Daoy (cell line): ENCODE measurements around the gene MTA1. TPM values are rescaled to one million over a fixed set of nuclear protein-coding genes. Genes with fewer than 3 reads are reported as not detected.

Experiments used
- DNase-seq: peaks from one replicate; pipeline ENCODE4 v3.0.0-alpha.2; 2015; ENCODE audit warnings: low read depth
- total RNA-seq: library from RNA; depleted of rRNA; stranded (reverse); fragments of >200 nt; shearing (Covaris generic); gene quantifications from 2 replicates; pipeline ENCODE4 v1.2.3, GENCODE V29; 2014; rRNA removed

The MTA1 gene
- total RNA-seq: 37.9 and 49.1 TPM in 2 replicates

DNA sequence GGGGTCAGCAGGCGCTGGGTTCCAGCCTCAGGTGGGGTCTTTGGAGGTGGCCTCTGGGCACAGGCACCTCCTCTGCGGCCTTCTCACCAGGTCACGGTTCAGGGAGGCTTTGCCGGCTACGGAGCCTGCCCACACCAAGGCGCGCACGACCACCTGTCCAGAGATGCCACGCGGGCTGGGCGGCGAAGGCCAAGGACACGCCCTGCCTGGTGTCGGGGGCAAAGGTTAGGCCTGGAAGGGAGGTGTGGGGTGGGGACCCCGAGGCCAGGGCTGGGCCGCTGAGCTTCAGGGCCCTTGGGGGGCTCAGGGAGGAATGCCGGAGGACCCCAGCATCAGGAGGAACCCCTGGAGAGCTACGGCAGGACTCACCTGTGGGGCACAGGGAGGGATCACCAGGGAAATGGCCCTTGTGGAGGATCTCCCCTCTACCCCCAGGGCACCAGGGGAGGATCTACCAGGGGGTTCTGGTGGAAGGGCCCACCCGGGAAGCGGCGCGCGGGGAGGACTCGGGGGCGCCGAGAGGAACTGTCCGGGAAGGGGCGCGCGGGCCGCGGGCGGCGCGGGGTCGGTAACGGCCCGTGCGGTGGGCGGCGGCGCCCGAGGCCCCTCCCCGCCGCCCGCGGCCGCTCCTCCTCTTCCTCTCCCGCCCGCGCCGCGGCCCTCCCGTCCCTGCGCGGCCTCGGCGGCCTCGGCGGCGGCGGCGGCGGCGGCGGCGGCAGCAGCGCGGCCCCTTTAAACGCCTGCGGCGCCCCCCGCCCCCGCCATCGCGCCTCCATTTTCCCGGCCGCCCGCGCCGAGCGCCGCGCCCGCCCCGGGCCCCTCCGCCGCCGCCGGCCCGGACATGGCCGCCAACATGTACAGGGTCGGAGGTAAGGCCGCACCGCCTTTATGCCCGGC lies at the start of gene MTA1:
Gene MTA1, plus strand, starts transcription at position 633 of the 897 bp plus-strand sequence. Its CDS starts 209 bp downstream, at position 842.
- DNase-seq: peak; percentile 72

DNA sequence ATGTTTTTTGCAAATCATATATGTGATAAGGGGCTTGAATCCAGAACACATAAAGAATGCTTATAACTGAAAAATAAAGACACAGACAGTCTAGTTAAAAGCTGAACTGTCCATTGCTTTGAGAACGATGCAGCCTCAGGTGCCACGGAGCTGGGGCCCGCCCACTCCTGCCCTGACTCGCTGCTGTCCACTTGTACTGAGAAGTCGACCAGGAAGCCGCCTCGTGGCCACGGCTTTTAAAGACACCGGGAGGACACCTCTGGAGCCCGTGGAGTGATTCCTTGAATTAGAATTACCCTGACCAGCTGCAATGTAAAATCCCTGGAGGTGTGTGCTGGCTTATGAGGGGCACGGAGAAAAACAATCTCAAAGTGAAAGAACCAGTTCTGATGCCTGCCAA lies 45.2 kb upstream of the MTA1 start:
- no peak for DNase-seq

DNA sequence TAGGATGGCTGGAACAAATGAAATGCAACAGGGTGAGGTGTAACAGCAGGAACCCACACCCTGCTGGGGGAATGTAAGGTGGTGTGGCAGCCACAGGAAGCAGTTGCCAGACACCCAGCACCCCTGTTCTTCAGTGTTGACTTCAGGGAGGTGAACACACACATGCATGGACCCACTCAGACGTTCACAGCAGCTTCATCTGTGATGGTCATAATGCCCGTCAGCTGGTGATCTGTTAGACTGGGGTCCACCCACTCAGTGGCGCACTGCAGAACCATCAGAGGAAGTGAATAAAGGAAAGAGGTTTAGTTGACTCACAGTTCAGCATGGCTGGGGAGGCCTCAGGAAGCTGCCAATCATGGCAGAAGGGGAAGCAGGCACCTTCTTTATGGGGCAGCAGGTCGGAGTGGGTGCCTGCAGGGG lies 44.0 kb upstream of the MTA1 start:
- DNase-seq: peak; percentile 54

DNA sequence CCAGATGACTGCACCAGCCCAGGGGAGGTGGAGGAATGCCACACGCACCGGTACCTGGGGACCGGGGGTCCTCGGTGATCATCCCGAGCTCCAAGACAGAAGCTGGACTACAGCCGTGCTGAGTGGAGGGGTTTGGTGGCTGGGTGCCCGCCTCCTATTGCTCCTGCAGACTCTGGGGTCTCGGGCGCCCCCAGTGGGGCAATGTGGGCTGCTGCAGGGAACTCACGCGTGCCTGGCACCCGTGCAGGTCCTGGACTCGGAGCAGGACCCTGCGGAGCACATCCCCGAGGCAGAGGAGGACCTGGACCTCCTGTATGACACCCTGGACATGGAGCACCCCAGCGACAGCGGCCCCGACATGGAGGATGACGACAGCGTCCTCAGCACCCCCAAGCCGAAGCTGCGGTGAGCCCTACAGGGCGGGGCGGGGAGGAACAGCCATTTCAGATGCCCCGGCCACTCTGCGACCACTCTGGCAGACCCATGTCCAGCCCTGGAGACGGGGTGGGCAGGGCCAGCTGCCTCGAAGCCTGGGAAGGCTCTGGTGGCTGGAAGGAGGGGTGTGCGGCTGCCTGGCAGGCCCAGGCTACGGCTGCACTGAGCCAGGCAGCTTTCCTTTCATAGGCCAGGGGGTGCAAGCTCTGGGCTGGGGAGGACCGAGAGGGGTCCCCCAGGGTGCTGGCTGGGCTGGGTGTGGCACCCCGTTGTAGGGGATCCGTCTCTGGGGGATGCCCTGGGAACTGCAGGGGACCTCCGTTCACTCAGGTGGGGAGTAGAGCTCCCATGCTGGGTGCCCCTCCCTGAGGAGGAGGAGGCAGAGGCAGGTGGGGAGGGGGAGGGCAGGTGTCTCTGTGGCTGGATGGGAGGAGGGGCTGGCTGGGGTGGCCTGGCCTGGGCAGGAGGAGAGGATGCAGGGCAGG lies 42.8 kb upstream of the MTA1 start:
- peak; percentile 35 for DNase-seq

DNA sequence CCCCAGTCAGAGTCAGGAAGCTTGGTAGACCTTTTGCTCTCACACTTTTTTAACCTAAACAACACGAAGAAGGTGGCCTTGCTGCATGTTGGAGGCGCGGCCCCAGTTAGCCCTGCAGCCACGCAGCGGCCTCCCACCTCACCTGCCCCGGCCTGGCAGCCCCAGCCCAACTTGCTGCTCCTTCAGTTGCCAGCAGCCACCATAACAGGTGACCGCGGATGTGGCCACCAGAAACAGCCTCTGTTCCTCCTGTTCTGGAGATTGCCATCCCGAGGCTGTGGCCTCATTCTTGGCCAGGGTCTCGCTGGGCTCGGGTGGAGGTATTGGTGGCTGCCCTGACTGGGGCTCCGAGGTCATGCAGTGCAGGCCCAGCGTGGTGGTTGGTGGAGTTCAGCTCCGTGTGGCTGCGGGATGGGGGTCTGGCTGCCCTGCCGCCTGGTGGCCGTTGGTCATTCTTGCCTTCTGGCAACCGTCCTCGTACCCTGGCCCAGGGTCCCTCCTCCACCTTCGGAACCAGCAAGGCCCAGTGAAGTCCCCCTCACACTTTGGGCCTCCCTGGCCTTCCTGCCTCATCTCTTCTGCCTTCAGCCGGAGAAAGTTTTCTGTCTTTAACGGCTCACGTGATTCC lies 42.0 kb upstream of the MTA1 start:
- DNase-seq: no peak

DNA sequence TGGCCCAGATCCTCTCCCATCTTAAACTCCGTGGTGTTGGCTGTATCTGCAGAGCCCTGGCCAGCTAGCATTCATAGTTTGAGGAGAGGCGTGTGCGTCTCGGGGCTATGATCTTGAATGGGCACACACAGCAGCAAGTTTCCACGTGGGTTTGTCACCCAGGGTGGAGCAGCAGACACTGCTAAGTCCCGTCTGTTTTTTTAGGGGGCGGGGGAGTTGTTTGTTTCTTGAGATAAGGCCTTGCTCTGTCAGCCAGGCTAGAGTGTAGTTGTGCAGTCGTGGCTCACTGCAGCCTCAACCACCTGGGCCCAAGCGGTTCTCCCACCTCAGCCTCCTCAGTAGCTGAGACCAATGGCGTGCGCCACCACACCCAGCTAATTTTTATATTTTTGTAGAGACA lies 41.4 kb upstream of the MTA1 start:
- DNase-seq: no peak

DNA sequence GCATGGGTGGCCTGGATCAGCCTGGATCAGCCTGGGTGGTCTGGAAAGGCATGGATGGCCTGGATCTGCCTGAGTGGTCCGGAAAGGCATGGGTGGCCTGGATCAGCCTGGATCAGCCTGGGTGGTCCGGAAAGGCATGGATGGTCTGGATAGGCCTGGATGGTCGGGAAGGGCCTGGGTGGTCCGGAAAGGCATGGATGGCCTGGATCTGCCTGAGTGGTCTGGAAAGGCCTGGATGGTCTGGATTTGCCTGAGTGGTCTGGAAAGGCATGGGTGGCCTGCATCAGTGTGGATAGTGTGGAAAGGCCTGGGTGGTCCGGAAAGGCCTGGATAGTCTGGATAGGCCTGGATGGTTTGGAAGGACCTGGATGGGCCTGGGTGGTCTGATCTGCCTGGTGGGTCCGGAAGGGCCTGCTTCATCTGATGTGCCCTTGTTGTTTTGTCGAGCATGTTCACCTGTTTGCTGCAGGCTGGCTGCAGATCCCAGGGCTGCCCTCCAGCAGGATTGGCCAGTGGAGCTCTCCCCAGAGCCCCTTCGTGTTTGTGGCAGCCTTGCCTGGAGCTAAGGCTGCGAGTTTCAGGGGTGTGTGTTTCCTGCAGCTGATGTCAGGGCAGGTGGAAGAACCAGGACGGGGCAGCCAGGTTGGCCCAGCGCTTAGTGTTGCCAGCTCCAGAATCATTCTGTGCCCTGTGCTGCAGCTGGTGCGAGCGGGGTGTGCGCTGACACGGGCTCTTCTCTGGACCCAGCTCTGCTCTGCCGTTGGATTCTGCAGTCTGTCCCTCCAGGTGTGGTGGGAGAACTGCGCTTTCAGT lies 40.5 kb upstream of the MTA1 start:
- no peak for DNase-seq

DNA sequence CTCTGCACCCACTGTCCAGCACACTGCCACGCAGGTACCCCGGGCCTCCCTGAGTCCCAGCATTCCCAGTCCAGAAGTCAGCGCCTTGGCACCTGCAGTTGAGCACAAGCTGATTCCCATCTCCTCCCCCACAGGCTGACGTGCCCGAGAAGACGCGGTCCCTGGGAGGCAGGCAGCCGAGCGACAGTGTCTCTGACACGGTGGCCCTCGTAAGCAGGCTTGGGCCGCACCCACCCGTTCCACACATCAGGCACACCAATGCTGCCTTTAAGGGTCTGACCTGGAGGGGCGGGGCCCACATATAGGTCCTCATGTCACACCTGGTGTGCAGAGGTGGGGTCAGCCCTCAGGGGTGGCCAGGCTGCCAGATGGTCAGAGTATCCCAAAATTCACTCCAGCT lies 39.7 kb upstream of the MTA1 start:
- no peak for DNase-seq

DNA sequence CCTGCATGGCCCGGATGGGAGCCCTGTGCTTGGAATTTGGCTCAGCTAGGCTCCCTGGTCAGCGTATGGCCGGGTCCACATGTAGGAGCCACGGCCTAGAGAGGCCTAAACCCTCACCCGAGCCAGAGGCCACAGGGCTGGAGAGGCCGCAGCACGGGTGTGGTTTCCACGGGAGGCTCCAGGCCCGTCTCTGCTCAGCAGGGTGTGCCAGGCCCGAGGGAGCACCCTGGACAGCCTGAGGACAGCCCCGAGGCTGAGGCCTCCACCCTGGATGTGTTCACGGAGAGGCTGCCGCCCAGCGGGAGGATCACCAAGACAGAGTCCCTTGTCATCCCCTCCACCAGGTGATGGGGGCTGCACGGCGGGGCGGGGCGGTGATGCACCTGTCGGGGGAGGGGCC lies 38.9 kb upstream of the MTA1 start:
- no peak for DNase-seq

DNA sequence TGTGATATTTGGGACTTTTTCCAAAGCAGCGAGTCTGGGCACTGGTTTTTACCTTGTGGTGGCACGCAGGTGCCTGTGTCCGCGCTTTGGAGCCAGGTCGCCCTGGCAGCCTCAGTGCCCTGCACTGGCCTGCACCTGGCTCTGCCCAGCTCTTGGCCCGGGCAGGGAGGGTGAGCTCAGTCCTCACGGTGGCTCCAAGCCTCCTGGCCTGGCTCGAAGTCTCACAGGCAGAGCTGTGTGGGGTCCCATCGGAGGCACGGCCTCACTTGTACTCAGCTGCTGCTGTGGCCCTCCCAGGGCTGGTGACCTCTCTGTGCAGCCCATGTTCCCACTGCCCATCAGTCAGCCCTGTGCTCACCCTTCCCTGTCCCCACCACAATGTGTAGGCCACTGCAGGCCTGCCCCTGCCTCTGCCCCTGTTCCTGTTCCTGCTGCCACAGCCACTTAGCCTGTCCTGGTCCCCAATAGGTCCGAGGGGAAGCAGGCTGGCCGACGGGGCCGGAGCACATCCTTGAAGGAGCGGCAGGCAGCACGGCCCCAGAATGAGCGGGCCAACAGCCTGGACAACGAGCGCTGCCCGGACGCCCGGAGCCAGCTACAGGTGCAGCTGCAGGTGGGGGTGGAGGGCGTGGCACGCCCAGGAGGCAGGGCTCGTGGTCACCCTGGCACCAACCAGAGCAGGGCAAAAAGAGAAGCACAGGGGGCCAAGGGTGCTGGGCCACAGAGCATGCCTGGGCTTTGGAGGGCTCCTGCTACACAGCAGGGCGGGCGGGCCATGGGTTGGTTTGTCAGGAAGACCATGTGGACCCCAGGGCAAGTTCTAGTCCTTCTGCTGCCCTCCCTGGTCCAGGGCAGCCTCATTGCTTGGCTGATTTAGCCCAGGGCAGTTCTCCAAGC lies 37.9 kb upstream of the MTA1 start:
- DNase-seq: no peak

DNA sequence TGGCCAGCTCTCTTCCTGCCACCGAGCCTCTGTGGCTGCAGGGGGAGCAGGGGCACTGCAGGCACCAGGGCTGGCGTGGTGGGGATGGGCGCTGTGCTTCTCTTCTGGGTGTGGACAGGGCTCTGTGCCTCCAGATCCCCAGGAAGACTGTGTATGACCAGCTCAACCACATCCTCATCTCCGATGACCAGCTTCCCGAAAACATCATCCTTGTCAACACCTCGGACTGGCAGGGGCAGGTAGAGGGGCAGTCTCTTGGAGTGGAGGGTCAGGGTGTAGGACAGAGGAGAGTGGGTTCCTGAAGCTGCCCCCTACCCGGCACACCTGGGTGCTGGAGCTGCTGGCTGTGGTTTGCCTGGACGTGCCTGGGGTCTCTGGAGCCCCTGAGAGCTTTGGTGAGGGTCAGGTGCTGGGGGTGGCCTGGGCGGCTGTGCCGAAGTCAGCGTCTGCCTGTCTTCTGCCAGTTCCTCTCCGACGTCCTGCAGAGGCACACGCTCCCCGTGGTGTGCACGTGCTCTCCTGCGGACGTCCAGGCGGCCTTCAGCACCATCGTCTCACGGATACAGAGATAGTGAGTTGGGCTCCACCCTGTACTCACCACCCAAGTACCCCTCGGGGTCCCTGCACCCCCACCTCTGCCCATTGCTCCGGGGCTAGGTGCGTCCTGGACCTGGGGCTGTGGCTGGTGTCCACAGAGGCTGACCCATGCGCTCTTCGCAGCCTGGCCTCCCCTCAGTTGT lies 37.1 kb upstream of the MTA1 start:
- no peak for DNase-seq

DNA sequence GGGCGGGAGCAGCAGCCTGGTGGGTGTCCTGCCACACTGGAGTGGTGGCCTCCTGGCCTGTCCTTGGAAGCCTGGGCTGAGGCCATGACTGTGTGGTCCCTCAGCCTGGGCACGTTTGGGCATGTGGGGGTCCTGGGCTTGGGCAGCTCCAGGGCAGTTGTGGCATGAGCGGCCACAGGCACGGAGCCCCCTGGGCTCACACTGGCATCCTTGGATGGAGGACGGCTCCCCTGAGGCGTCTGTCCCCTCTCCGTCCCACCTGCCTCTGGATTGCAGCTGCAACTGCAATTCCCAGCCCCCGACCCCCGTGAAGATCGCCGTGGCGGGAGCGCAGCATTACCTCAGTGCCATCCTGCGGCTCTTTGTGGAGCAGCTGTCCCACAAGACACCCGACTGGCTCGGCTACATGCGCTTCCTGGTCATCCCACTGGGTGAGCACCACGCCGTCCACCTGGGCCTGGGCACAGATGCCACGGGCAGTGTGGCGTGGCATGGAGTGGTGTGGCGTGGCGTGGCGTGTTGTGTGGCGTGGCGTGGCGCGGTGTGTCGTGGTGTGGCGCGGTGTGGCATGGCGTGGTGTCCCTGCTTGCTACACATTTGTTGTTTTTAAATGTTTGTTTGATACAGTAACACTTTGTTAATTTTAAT lies 36.4 kb upstream of the MTA1 start:
- DNase-seq: no peak

DNA sequence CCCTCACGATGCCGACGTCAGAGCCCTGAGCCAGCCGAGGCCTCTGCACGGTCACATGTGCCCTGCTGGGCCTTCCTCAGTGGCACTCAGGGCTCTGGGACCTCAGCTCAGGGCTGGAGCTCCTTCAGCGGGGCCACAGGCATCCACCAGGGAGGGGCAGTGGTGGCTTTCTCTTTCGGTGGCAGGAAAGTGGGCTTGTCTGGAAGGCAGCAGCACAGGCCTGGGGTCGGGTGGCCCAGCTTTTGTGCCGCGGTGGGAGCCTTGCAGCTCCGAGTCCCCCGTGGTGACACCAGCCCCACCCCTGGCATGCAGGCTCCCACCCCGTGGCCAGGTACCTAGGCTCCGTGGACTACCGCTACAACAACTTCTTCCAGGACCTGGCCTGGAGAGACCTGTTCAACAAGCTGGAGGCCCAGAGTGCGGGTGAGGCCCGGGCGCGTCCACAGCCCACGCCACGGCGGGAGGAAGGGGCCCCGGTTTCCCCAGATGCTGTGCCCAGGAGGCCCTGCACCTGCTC lies 35.5 kb upstream of the MTA1 start:
- DNase-seq: no peak

DNA sequence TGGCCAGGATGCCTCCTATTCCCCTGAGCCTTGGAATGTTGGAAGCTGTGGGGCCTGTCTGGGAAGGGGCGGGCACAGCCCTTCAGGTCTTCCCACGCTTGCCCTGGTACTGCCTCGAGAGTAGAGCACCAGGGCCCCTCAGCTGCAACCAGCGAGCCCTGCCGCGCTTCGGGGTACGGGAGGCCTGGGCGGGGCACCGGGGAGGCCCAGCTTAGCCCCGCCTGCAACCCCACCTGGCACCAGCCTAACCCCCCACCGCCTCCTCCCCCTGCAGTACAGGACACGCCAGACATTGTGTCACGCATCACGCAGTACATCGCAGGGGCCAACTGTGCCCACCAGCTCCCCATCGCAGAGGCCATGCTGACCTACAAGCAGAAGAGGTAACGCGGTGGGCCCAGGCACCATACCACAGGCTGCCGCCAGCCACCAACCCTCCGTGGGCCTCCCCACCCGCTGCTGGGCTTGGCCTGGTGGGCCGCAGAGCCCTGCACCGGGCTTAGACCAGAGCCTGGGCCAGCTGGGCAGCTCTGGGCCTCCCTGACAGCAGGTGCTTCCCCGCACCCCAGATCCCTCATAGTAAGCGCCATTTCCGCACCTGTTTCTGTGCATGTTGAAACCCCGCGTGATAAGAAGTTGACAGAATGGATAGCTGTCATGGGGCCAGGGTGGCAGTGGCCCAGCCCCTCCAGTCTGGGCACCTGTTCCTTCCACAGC lies 34.9 kb upstream of the MTA1 start:
- no peak for DNase-seq

DNA sequence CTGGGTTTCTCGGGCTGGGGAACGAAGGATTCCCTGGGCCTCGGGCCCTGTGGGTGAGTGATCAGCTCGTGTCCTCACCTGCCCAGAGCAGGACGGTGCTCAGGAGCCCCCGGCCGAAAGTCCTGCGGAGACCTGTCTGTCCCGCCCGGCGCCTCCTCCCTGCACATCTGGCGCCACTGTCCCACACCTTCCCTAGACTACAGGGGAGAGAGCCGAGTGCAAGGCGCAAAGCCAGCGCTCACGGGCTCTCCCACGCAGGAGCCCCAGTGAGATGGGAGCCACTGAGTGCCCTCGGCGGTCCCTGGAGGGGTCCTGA lies 34.3 kb upstream of the MTA1 start:
- DNase-seq: no peak

DNA sequence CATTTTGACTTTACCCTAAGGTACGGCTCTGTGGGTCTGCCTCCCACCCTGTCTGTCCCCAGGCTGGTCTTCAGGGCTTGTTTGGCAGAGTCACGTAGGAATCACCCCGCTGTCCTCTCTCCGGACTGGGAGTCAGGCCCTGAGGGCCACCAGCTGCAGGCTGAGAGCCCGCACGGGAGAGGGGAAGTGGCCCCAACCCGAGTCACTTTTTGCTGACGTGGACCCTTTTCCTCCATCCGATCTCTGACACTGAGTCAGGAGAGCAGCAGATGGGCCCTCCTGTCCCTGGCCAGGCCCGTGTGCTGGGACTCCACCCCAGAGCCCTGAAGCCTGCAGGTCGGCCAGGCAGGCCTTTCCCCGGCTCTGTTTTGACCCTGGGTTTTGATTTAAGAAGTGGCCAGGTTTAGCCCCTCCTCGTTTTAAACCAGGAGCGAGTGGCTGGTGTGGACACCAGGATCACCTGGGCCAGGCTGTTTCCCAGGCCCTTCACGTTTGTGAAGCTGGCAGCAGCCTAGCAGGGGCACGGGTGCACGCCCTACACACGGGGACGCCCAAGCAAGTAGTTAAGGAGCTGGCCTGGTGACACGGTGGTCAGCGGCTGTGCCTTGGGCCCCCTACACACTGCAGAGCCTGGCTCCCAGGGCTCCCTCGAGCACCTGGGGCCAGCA lies 33.8 kb upstream of the MTA1 start:
- DNase-seq: no peak
